GM12874 (cell line): Measurements from ENCODE around the gene SF3B1.

Experiments
- CTCF ChIP-seq: IDR thresholded peaks from 2 replicates; pipeline ENCODE4 v1.5.1; 2011; ENCODE audit warnings: low read depth, mild to moderate bottlenecking, control low read depth, low read length, moderate library complexity; ENCODE audit not compliant: insufficient read depth

The SF3B1 gene

GRCh38 chr2:197455428-197455827 is 20.6 kb upstream of the SF3B1 start:
- TF ChIP-seq CTCF, result no peak

- no peak for TF ChIP-seq CTCF
Measured at GRCh38 chr2:197454923-197455322, 20.1 kb upstream of the SF3B1 start.

GRCh38 chr2:197453914-197454398 is 19.1 kb upstream of the SF3B1 start:
- TF ChIP-seq CTCF, result no peak

GRCh38 chr2:197453123-197453913 is 18.5 kb upstream of the SF3B1 start, which contains the start of gene COQ10B:
TSS of gene COQ10B (plus strand) at chr2:197453552. CDS start at chr2:197453561, 9 bp downstream.
- no peak for TF ChIP-seq CTCF

GRCh38 chr2:197452754-197453122 is 17.9 kb upstream of the SF3B1 start:
- TF ChIP-seq CTCF, result no peak

- TF ChIP-seq CTCF, result no peak
Measured at GRCh38 chr2:197450465-197450864, 15.6 kb upstream of the SF3B1 start.

- TF ChIP-seq CTCF, result no peak
Measured at GRCh38 chr2:197446844-197447243, 12.0 kb upstream of the SF3B1 start.
